Stimulated activated CD8-positive, alpha-beta memory T cell treated with anti-CD3 and anti-CD28 coated beads, Interleukin-2, amount 100 ng/mL, for 1 hour (primary cell): Measurements from ENCODE around the gene NEO1.
"Not testable (repeated sequence)": the region's sequence is repeated elsewhere in the genome, so short reads cannot be mapped to it uniquely, and the experiment has no call there.

ENCODE experiments used
- DNase-seq, 2 donors: peaks; one replicate each; pipeline ENCODE4 v3.0.0-alpha.2; 2020; ENCODE audit warnings: low read depth in 2 of 2

The NEO1 gene

DNA sequence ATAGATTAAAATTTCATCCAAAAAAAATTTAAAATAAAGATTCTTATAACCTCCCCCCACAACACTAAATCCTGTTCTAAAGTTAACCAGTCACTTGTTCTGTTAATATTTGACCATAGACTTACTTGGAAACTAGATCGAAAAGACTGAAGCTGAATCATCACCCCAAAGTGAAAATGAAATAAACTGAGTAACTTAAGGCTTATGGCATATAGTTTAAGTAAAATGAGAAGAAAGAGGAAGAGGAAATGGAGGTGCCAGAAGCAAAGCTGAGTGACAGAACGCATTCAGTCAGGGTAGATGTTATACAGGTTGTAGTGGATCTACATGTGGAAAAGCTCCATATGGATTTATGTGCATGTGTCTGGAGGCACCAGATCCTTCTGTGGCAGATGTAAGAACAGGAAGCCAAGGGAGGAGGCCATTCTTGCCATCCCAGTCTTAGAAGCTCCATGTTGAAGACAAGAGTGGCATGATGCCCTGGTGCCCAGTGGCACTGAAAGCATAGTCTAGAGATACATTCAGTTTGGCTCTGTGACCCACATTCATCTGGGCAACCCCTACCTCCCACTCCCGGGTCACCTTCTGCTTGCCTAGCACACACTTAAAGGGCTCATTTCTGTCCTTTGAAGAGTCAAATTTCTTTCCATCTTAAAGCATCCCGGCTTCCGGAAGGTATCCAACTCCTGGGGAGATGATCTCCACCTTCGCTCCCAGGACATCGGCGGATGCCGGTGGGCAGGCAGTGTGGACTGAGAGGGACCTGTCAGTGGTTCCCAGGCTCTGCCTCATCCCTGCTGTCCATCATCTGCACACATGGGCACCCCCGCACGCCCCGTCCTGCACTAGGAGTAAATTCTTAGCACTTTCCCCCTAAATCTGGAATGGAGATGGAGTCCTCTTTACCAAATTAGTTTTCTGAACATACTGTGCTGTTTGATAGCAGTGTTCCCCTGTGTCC, 90.8 kb downstream of the NEO1 start:
- no peak for DNase-seq

- no peak for DNase-seq
Measured at GRCh38 chr15:73143763-73144155, 91.5 kb downstream of the NEO1 start.

- no peak for DNase-seq
Measured at GRCh38 chr15:73146419-73146818, 94.2 kb downstream of the NEO1 start.

GRCh38 chr15:73150831-73151230, 98.6 kb downstream of the NEO1 start:
- DNase-seq = no peak

DNA sequence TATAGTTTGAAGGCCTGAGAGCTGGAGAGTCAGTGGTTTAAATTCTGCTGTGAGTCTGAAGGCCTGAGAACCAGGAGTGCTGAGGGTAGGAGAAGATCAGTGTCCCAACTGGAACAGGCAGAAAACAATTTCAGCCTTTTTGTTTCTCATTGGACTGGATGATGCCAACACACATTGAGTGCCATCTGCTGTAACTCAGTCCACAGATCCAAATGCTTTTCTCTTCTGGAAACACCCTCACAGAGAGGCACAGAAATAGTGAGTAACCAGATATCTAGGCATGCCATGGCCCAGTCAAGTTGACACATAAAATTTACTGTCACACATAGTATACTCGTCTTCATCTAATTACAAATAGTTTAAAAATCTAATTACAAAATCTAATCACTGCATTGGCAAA, 100.8 kb downstream of the NEO1 start:
- DNase-seq = no peak

DNA sequence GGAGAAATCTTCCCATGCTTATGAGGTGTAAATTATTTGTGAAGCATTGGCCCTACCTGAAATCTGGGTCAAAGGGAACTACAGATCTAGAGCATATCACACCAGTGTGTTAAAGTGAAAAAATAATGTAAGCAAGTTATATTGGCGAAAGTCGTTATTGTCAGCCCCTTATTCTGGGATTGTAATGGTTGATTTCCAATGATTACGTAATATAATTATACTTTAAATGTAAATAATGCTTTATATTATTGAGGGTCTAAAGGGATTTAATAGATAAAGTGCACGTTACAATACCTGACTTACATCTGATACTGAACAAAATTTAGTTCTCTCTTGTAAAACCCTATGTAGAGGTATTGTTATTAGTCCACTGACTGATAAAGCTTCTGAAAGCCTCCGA, 101.2 kb downstream of the NEO1 start:
- no peak for DNase-seq

- no peak for DNase-seq
Measured at GRCh38 chr15:73156431-73157191, 104.3 kb downstream of the NEO1 start.

DNA sequence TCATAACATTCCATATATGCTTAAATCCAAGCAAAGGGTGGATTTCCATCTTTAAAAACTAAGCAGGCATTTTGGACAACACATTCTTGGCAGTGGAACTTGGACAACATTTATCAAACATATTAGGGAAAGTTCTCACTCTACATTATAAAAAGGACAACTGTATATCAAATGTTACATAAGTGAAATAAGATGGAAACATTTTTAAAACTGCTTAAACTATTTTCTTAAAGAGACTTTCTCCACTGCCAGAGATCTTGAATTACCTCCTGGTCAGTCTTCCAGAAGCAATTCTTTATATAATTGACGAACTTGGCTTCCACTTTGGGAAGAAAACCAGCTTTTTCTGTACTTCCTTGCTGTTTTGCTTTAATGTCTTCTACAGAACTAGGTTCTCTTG, 109.3 kb downstream of the NEO1 start:
- no peak for DNase-seq

DNA sequence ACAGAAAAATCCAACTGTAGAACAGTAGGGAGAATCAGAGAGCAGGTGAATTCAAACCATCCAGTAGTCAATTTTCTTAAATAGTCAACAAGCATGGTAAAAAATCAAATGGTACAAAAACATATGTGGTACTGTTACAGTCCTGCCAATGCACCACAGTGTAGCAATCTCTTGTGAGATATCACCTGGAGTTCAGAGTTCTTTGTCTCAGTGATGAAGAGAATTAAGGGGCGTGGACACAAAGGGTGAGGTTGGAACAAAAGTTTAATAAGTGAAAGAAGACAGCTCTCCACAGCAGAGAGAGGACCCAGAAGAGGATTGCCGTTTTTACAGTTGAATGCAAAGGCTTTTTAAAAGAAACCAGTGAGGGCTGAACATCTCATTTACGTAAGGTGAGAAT, 113.2 kb downstream of the NEO1 start:
- DNase-seq = no peak

DNA sequence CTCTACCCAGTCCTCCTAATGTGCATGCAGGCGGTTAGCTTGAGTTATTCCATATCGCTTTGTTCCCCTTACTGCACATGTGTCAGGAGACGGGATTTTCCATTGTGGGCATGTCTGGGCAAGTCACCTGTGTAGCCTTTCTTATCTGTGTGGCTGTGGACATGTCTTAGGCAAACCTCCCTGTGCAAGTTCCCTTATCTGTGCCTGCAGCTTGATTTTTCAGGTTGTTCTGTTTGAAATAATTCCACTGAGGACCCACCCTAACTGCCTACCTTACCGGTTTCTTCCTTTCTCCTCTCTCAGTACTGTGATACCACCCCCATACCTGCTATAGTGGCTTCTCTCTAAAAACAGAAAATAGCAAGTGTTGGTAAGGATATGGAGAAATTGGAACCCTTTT, 113.6 kb downstream of the NEO1 start:
- DNase-seq = no peak

DNA sequence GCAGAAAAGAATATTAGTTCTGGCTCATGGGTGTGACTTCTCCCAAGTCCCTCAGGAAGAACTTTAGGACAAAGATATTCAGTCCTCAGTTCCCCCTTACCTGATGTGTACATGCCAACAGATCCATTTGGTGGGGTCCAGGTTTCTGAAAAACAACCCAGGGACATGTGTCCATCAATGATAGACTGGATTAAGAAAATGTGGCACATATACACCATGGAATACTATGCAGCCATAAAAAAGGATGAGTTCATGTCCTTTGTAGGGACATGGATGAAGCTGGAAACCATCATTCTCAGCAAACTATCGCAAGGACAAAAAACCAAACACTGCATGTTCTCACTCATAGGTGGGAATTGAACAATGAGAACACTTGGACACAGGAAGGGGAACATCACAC, 114.4 kb downstream of the NEO1 start:
- not testable (repeated sequence) for DNase-seq

DNA sequence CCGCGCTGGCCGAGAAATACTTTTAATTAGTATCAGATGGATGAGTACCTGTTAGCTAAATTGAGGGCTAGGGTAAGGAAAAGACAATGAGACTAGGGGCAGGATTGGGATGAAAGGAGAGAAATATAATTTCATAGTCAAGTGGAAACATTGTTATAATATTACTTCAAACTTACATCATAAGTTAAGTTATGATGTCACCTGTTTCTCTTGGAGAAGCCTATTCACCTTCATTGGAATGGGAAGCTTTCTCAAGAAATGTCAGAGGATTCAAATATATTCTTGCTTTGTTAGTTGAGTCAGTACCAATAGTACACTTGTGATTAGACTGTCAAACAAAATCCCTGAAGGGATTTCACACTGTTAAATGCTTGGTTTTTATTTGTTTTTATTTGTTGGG, 116.2 kb downstream of the NEO1 start:
- DNase-seq = no peak

DNA sequence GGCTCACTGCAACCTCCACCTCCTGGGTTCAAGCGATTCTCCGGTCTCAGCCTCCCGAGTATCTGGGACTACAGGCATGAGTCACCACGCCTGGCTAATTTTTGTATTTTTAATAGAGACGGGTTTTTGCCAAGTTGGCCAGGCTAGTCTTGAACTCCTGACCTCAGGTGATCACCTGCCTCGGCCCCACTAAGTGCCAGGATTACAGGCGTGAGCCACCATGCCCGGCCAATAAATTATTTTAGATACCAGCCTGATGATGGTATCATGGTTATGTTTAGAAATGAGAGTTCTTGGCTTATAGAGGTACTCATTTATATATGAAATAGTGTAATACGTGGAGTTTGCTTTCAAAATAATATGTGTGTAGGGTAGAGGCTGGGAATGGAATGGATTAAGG, 119.4 kb downstream of the NEO1 start:
- DNase-seq = no peak

- no peak for DNase-seq
Measured at GRCh38 chr15:73172508-73172907, 120.2 kb downstream of the NEO1 start.

- DNase-seq = no peak
Measured at GRCh38 chr15:73174171-73174570, 121.9 kb downstream of the NEO1 start.

- no peak for DNase-seq
Measured at GRCh38 chr15:73175382-73175781, 123.1 kb downstream of the NEO1 start.

- no peak for DNase-seq
Measured at GRCh38 chr15:73176598-73176997, 124.3 kb downstream of the NEO1 start.

- DNase-seq = no peak
Measured at GRCh38 chr15:73183071-73183470, 130.8 kb downstream of the NEO1 start.

DNA sequence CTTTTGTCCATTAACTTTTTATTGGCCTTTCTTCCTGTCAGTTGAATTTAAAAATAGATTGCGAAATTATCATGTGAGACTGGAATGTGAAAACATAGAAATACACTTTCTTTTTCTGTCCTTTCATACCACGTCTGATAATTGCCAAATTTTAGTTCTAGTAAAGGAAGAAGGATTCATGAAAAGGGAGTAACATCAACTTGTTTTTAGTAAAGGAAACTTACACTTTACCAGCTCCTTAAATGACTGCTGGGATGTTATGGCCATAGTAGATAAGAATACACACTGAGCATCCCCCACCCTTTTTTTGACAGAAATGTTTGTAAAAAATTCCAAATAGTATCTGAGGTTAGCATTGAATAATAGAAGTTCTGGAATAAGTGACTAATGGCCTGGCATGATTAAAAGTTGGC, 137.9 kb downstream of the NEO1 start:
- no peak for DNase-seq

DNA sequence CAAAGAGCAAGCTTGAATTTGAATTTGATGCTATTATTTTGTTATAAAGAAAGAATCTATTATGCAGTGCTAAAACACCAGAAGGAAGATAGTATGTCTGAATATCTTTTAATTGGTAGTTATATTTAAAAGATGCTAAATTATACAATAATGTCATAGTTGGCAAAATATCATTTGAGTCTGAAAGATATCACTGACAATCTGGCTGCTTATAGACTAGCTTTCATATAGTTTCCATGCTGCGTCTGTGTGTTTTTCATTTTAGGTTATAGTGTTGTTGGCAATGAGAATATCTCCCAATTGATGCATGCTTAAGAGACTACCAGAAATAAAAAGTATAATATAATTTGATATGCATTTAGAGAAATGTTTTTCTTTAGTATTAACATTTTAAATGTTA, 142.9 kb downstream of the NEO1 start:
- no peak for DNase-seq

- no peak for DNase-seq
Measured at GRCh38 chr15:73196113-73196512, 143.8 kb downstream of the NEO1 start.

GRCh38 chr15:73200339-73200738, 148.1 kb downstream of the NEO1 start:
- no peak for DNase-seq

GRCh38 chr15:73210630-73211029, 158.4 kb downstream of the NEO1 start:
- DNase-seq = no peak
